Hematopoietic multipotent progenitor cell treated with erythropoietin and hydrocortisone succinate and interleukin-3 and kit ligand, for 6 days (in vitro differentiated cells): ENCODE results near the gene F11R.
"Not testable (repeated sequence)": the region's sequence is repeated elsewhere in the genome, so short reads cannot be mapped to it uniquely, and the experiment has no call there.

Experiments used
- DNase-seq: peaks from one replicate; pipeline ENCODE4 v3.0.0-alpha.2; 2015

F11R gene

DNA sequence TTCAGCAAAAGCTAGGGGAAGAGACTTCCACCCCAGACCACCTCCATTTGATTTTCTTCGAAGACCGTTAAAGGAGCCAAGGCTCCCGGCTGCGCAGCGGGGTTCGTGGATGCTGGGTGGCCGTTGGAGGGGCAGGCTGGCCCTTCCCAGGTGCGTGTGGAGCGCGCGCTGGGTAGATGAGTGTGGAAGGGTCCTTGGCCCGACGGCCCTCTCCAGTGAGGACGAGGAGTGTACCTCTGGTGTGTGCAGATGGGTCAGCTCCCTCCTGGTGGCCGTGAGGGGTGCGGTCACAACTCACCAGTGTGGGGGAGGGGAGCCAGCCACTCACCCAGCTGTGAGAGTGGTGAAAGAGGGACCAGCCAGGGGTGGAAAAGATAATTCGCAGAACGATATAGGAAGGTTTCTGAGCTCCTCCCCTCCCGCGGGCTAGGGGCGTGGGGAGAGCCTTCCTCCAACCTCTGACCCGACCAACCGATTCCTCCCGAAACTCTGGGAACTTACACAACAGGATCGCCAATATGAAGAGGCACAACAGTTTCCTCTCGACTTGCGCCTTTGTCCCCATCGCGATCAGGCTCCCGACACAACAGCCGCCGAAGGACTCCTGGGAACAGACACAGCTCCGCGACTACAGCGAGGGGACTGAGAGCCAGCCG, at the start of gene F11R:
TSS of gene F11R (minus strand) at position 644 of the 656 bp plus-strand sequence. CDS start at position 565, 79 bp downstream.
- peak; percentile 86 for DNase-seq

DNA sequence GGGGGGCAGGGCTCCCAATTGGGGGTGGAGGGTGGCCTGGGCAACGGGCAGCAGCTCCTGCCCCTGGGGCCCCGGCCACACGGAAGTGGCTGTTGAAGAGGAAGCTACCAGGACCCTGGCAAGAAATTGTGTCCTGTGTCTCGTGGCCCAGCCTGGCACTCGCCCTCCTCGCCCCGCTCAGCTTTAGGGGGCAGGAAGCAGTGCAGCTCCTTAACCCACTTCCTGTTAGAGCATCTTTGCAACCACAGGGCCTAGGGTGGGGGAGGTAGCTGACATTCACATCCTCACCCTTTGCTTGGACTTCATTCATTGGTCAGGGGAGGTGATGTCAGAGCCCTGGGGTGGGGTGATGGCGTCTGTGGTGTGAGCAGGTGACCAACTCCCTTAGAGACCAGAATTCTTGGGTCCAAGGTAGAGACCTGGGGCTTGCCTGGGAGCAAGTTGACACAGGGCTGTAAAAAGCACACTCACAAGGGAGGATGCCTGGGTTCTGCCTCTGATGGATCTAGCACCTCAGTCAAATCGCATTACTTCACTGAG, 48.8 kb upstream of the F11R start, which contains the start of gene ARHGAP30:
TSS of gene ARHGAP30 (minus strand) at position 161 of the 540 bp plus-strand sequence. CDS start 267 bp downstream, outside the sequence.
- peak; percentile 89 for DNase-seq

DNA sequence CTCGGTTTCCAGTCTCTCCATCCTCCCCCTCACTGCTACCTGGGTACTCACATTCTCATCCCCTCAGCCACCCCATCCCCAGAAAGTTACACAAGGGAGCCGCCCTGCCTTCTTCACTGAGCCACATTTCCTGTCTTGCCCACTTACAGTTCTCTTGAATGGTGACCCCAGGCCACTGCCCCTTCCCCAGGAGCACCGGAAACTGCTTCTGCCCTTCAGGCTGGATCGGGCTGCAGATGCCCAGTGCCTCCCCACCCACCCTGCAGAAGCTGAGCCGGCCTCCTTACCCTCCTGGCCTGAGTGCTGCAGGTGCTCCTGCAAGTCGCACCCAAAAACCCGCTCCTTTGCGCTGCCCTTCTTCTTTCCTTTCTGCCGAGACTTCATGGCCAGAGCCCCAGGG, 48.3 kb upstream of the F11R start:
- DNase-seq, result no peak

DNA sequence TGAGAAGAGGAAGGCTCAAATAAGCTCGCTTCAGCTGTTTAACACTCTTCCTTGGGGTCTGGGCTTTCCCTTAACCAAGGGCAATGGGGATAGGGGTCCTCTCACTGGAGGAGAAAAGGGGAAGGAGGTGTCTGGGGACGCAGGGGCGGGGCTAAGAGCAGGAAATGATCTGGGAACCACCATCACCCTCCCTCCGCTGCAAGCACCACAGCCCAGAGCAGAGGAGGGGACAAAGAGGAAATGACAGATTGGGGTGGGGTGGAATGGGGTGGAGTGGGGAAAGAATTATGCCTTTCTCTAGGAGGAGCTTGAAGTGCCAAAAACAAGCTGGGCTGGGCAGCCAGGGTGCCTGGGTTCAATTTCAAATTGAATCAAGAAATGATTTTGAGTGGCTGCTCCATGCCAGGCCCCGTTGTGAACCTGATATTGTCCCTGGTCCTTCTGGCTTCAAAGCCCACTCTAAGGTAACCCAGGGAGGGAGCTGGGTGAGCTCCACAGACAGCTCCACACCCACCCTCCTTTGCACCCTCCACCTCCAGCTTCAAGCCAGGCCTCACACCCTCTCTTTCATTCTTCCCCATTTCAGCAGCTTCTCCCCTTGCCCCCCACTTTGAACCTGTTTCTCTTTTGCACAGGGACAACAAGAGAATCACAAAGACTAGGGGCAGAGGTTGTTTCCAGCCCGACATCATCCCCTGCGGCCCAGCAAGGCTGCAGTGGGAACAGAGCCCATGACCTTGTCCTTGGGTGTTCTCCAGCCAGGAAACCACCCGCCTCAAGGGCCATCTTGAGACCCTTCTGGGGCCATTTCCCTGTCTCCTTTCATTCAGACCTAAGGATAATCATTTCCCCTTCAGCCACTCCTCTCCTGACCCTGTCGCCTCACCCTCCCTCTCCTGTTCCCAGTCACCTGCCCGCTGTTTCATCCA, 47.6 kb upstream of the F11R start:
- peak; percentile 90 for DNase-seq

DNA sequence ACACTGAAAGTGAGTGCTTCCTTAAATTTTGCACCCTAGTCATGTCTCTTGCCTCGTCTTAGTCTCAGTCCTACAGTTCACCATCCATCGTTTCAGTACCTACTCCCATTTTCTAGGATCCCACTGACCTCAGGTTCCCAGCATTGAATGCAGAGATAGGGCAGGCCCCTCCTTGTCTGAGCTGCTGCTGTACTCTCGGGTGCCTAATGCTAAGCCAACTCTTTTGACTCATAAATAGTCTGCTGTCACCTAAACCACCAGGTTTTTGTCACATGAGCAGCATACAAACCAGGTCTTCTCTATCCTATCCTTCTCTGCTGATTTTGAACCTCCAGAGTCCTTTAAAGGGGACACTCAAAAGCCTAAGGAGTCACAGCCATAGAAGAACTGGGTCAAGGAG, 45.7 kb upstream of the F11R start:
- no peak for DNase-seq

DNA sequence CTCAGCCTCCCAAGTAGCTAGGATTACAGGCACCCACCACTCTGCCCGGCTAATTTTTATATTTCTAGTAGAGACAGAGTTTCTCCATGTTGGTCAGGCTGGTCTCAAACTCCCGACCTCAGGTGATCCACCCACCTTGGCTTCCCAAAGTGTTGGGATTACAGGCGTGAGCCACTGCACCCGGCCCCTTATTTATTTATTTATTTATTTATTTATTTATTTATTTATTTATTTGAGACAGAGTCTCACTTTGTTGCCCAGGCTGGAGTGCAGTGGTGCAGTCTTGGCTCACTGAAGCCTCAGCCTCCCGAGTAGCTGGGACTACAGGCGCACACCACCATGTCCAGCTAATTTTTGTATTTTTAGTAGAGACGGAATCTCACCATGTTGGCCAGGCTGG, 44.7 kb upstream of the F11R start:
- not testable (repeated sequence) for DNase-seq

DNA sequence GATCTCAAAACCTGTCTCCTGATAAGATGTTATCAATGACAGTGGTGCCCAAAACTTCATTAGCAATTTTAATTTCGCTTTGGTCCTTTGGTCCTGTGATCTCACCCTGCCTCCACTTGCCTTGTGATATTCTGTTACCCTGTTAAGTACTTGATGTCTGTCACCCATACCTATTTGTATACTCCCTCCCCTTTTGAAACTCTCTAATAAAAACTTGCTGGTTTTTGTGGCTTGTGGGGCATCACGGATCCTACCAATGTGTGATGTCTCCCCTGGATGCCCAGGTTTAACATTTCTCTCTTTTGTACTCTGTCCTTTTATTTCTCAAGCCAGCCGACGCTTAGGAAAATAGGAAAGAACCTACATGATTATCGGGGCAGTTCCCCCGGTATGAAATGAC, 43.0 kb upstream of the F11R start:
- not testable (repeated sequence) for DNase-seq

DNA sequence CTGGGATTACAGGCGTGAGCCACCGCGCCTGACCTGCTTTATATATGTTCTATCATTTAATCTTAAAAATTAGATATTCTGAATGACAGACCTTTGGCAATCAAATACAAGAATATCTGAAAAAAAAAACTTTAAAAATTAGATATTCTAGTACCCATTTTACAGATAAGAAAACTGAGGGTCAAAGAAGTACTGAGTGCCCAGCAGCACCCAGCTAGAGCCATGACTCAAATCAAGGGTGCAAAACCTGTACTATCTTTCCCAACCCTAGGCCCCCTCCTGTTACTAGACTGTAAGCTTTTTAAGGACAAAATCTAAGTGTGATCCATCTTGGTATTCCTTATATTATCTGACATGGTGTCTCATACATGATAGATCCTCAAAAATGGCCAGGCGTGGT, 40.5 kb upstream of the F11R start:
- no peak for DNase-seq

DNA sequence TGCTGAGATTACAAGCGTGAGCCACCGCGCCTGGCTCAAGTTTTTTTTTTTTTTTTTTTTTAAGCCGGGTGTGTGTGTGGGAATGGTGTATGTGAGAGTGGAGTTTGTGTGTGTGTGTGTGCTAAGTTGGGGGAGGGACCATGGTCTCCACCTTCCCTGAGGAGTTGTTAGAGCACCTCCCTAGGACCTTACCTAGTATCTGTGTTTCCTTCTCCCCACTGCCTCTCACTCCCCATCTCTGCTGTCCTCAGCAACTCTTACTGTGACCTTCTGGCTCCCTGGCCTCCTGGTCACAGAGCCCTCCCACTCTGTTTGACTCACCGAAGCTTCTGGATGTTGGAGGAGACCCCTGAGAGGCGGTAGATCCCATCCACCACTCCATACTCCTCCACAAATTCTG, 38.3 kb upstream of the F11R start:
- no peak for DNase-seq

DNA sequence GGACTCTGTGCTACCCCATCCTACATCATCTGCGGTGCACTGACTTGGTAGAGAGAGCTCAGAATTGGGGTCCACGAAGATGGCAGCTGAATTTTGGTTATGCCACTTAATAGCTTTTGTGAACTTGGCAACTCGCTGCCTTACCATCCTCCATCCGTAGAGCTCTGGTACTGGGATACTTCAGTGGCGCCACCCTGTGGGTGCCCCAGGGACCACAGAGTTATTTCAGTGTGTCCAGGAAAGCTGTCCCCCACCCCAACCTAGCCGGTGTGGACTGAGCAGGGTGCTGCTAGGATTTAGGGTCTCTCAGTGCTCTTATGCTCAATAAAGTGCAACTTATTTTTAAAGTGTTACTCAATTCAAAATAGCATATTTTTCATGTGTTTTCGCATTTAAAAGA, 33.9 kb upstream of the F11R start:
- no peak for DNase-seq

DNA sequence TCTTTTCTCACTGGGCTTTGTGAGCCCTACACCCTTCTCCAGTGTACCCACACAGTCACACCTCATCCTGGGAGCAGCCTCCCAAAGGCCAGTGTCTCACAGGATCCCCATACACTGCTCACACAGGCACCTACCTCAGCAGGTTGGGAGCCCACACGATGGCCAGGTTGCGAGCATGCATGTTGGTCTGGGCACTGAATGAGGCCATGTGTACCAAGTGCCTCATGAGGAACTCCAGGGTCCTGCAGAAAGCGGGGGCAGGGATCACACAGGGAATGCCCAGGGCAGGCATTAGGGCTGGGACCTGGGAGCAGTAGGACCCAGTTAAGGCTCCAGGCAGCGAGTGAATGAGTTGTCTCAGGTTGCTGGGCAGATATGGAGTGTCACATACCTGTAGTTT, 33.3 kb upstream of the F11R start:
- no peak for DNase-seq

DNA sequence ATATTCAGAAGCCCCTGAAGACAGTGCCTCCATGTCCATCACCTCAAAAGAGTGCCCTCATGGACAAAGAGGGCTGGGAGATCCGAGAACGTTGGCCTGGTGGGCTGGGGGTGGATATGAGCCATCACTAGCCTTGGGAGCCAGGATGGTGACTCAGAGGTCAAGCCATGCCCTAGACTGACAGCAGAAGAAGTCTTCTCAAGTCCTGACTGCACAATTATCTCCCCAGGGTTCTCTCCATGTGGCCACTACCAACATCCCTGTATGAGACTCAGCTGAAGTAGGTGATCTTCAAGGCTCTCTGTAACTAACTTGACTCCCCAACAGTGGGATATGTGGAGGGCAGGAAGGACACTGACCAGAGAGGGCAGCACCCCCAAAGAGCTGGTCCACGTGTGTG, 31.9 kb upstream of the F11R start:
- no peak for DNase-seq

DNA sequence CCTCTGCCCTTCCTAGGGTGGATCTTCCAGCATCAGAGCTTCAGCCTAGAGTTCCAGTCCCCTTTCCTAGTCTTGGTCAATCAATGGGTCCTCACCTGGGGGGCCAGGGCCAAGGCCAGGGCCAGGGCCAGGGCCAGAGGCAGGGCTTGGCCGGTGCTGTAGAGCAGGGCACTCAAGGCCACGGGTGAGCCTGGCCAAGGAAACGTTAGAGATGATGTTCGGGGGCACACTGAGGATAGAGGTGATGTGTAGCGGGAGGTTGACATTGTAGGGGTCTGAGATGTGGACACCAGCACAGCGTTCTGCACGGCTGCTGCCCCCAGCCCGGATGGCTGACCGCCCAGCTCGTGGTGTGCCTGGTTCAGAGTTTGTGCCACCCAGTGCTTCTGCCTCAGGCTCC, 30.3 kb upstream of the F11R start:
- no peak for DNase-seq

DNA sequence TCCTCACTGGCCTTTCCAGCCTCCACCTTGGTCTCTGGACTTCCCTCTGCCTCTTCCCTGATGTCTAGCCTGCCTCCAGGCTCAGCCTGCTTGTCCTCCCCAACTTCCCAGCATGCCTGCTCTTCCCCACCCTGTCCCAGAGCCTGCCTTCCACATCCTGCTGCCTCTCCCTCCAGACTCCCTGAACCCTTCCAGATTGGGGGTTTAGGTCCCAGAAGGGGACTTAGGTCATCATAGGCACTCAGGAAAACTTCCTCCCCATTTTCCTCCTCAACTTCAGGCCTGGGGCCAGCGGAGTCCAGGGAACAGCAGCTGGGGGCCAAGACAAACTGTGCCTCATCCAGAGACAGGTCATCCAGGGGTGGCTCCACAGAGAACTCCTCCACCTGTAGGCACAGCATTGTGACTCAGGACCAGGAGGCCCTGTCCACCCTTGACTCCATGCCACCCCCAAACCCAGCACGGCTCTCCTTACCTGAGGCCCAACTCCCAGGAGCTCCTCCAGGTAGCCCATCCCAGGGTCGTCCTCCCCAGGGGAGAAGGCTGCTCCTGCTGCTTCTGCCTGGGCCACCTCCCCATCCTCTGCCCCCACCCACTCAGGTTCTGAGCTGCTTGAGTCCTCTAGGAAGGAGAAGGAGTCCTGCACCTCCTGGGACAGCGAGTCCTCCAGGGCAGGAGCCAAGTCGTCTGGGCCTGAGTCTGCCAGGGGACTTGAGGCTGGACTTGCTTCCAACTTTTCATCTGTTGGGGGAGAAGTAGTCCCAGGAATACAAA, 28.2 kb upstream of the F11R start:
- no peak for DNase-seq

DNA sequence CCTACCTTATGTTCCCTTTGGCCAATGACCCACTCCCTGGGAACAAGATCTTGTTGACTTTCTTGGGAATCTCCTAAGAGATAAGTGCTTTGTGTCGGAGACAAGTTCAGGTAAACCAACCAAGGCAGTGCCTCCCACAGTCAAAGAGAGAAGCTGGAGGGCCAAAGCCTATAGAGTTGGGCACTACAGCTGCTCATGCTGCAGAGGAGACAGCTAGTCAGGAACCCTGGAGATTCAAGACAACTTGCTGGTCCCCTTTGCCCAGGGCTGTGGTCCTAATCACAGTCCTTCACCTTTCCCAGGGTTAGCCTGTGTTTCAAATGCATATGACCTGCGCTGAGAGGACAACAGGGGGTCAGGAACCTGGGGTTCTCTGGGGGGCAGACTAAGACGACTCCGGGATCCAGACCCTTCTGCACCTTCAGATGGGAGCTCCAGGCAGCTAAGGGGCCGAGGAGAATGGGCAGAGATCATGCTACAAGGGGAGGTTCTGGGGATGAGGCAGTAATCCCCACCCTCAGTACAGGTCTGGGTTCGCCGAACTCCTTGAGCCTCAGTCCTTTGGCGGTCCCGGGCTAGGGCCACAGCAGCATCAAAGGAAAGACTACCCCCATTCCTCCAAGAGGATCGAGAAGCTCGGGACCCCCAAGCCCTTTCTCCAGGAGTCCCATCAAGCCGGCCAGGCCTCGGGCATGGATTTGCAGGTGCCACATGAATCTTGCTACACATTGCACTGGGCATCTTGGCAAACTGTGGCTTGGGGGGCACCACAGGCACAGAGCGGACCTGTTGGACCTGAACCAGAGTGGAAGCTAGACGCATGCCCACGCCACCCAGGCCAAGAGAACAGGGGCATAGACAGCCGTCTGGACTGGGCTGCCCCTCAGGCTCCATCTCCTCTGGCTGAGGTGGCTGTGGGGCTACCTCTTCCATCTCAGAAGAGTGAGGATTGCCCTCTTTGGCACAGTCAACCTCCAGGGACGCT, 26.8 kb upstream of the F11R start:
- no peak for DNase-seq

DNA sequence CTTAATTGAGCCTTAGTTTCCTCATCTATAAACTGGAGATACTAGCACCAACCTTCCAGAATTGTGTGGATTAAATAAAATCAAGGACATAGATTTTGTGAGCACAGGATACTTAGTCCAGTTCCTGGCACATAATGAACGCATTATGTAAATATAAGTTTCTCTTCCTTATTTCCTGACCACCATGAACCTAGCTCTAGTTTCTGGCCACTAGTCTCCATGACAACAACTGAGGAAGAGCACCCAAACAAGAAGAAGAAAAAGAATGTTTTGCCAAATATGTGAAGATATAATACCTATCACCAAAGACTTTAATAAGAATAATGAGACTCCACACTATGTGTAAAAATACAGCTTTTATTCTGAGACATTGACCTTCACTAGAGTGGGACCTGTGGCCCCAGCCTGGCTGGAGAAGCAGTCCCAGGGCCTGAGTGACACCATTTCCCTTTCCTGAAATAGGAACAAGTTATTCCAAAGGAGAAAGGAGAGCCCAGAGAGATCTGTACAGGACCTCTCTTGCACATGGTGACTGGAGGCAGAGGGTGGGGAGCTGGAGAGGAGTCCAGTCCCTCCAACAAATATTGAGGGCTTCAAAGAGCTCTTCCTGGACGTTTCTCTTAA, 25.8 kb upstream of the F11R start:
- no peak for DNase-seq

DNA sequence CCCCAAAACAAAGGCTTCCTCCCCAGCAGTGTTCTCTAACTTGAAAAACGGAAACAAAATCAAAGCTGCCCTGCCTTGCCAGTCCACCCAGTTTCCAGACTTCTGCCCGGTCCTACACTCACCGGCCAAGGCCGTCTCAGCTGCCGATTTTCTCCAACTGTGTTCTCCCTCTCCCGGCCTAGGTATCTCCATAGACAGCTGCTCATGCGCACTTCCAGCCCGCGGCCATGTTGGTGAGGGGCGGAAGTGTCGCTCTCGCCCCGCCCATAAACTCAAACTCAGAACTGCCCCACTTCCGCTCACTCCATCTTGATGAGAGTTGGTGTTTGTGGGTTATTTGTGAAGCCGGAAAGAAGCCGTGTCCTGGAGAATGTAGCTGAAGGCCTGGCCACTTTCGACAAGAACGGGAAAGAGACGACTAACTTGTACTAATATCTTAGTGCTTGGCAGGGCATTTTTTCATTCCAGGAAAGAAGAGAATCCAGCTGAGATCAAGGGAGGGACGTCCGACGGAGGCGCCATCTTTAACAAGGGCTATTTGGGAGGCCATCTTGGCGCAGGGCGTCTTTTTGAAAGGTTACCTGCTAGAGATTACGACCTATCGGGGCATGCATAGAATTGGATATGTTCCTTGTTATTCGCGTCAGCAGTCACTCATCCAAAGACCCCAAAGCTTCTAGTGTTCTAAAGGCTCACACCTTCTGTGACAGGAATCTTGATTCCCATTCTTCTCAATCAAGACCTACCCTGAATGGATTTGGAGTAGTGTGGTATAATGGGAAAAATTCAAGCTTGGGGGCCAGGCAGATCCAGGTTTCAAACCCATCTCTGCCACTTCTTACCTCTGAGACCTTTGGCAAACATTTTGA, 25.0 kb upstream of the F11R start, which contains the start of gene USF1:
TSS of gene USF1 (minus strand) at position 242 of the 869 bp plus-strand sequence. CDS start 2,702 bp downstream, outside the sequence.
- DNase-seq, result peak; percentile 99

DNA sequence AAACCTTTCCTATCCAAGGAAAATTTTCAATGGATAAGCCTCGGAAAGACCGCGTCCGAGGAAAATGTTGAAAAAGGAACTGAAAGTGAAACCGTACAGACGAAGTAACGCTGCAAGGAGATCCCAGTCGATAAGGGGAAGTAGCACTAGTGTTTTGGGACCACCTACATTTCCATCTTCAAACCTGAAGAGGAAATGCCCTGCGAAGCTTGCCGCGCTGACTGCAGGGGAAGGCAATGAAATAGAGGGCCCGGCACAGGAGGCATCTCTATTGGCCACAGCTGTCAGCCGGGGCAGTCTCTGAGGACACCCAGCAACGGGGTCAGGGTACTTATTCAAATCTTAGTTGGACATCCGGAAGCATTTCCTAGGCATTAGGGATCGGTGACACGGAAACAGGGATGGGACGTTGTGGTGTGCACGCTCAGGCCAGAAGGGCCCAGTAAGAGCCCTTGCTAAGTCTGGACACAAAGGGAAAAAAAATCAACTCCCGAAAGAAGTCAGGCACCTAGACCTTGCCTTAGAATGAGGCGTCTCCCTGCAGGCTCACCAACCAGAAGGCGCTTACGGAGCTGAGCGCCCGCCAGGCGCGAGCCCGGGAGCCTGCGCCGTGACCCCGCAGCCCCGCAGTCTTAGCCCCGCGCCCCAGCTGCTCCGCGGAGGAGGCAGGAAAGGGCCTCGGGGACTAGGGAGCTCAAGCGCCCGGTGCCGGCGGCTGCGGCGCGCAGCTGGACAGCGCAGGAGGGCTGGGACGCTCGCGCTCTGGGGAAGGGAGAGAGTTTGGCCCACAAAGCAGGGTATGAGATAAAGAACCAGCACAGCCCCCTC, 24.2 kb upstream of the F11R start:
- DNase-seq, result peak; percentile 90

DNA sequence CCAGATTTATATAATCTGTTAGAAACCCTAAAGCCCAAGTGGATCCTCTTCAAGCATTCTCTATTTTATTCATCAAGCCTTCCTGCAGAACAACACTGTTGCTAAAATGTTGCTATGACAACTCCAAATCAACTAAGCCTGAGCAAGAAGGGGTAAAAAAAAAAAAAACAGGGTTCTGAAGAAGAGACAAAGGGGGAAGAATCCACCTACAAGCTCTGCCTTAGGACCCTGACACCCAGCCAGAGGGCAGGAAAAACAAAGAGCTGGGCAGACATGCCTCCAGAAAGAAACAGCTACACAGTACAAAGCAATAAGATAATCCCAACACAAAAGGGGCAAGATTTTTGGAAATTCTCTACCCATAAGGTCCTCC, 23.6 kb upstream of the F11R start:
- peak; percentile 17 for DNase-seq
